IPS-18c (cell line): Measurements from ENCODE around the gene SGSH.
"Not testable (repeated sequence)": the region's sequence is repeated elsewhere in the genome, so short reads cannot be mapped to it uniquely, and the experiment has no call there.

ENCODE experiments used
- H3K4me3 ChIP-seq: 2 replicates; pipeline ENCODE4 v1.7.0; 2013; ENCODE audit warnings: low read depth, mild to moderate bottlenecking, low read length, moderate library complexity; ENCODE audit not compliant: insufficient read depth
- H3K9me3 ChIP-seq: one replicate; pipeline ENCODE4 v1.6.1; 2013; ENCODE audit warnings: mild to moderate bottlenecking, low read length, moderate library complexity; ENCODE audit not compliant: control insufficient read depth, insufficient read depth

SGSH gene

GRCh38 chr17:80220054-80220735, at the start of gene SGSH, which contains the start of gene SLC26A11:
Gene SGSH, minus strand, starts transcription at chr17:80220333. Its CDS starts 20 bp downstream, at chr17:80220313.
Gene SLC26A11, plus strand, starts transcription at chr17:80220427. Its CDS starts 1,134 bp downstream, at chr17:80221561.
- Histone ChIP-seq H3K4me3 (peak within 1 kb of the TSS; percentile 83), H3K9me3 (no peaks in the 10 kb centered on the region)

GRCh38 chr17:80269405-80269807, 49.3 kb upstream of the SGSH start:
- Histone ChIP-seq H3K9me3 (no peaks in the 10 kb centered on the region), H3K4me3 (no peak overlapping the region)

GRCh38 chr17:80268427-80268826, 48.3 kb upstream of the SGSH start:
- no peaks in the 10 kb centered on the region for H3K9me3 ChIP-seq
- no peak overlapping the region for H3K4me3 ChIP-seq

- H3K9me3 ChIP-seq: no peaks in the 10 kb centered on the region
- H3K4me3 ChIP-seq: no peak overlapping the region
Observed at GRCh38 chr17:80267391-80267790, 47.3 kb upstream of the SGSH start.

- no peaks in the 10 kb centered on the region for H3K9me3 ChIP-seq
- no peak overlapping the region for H3K4me3 ChIP-seq
Observed at GRCh38 chr17:80265205-80266068, 45.3 kb upstream of the SGSH start.

GRCh38 chr17:80264205-80265075, 44.3 kb upstream of the SGSH start:
- no peak overlapping the region for H3K4me3 ChIP-seq
- H3K9me3 ChIP-seq: no peaks in the 10 kb centered on the region

- Histone ChIP-seq H3K9me3 (no peaks in the 10 kb centered on the region), H3K4me3 (no peak overlapping the region)
Observed at GRCh38 chr17:80263253-80264204, 43.4 kb upstream of the SGSH start.

GRCh38 chr17:80262775-80263244, 42.7 kb upstream of the SGSH start:
- H3K4me3 ChIP-seq: no peak overlapping the region
- no peaks in the 10 kb centered on the region for H3K9me3 ChIP-seq

- no peak overlapping the region; the same call in 1 of the 2 replicates for H3K4me3 ChIP-seq
- no peaks in the 10 kb centered on the region for H3K9me3 ChIP-seq
Observed at GRCh38 chr17:80262291-80262690, 42.2 kb upstream of the SGSH start.

GRCh38 chr17:80261895-80262279, 41.8 kb upstream of the SGSH start:
- H3K4me3 ChIP-seq: peak overlapping the region; percentile 85; the same call in 1 of the 2 replicates
- no peaks in the 10 kb centered on the region for H3K9me3 ChIP-seq

GRCh38 chr17:80261159-80261894, 41.2 kb upstream of the SGSH start:
- Histone ChIP-seq H3K4me3 (peak overlapping the region; percentile 85), H3K9me3 (no peaks in the 10 kb centered on the region)

GRCh38 chr17:80260791-80261158, 40.6 kb upstream of the SGSH start, which contains the start of gene RNF213:
Gene RNF213, plus strand, starts transcription at chr17:80260852. Its CDS starts 2,830 bp downstream, at chr17:80263682.
- no peaks in the 10 kb centered on the region for H3K9me3 ChIP-seq
- H3K4me3 ChIP-seq: peak within 1 kb of the TSS; percentile 85

GRCh38 chr17:80260069-80260535, 40.0 kb upstream of the SGSH start:
- Histone ChIP-seq H3K9me3 (no peaks in the 10 kb centered on the region), H3K4me3 (peak overlapping the region; percentile 58)

GRCh38 chr17:80259457-80260068, 39.4 kb upstream of the SGSH start:
- Histone ChIP-seq H3K9me3 (no peaks in the 10 kb centered on the region), H3K4me3 (peak overlapping the region; percentile 58)

GRCh38 chr17:80258296-80258695, 38.2 kb upstream of the SGSH start:
- not testable (repeated sequence) for H3K4me3 ChIP-seq, H3K9me3 ChIP-seq
